ENCODE measurements around the gene PLXNA4. TPM values are rescaled to one million over a fixed set of nuclear protein-coding genes. Genes with fewer than 3 reads are reported as not detected.

The PLXNA4 gene
- total RNA-seq, 4 donors from 2014 or later: 0.49 to 7.1 (median 2.0) TPM

- intact Hi-C loops (cut with DNase I): no loop called here
- Histone ChIP-seq H3K4me3 (no peak overlapping the region), H3K4me1 (peaks cover 0 to 12% (median 0%) of the 10 kb centered on the region in 3 donors), H3K36me3 (no peaks in the 10 kb centered on the region), H3K27me3 (peaks cover 0 to 5% (median 0%) of the 10 kb centered on the region in 4 donors), H3K9me3 (no peaks in the 10 kb centered on the region), H3K27ac (no peak overlapping the region)
- 52 to 60% methylated on average over 16 to 18 of the region's 18 CpGs for WGBS, 2 donors
- DNase-seq: no peak
- TF ChIP-seq CTCF (IDR thresholded peaks at IDR 0.05): no peak
- no peak for TF ChIP-seq POLR2A (IDR thresholded peaks at IDR 0.05)
Observed at GRCh38 chr7:132435016-132435990, 141.0 kb downstream of the PLXNA4 start.

GRCh38 chr7:132434041-132434440 is 142.2 kb downstream of the PLXNA4 start:
- H3K27me3 ChIP-seq: peaks cover 0 to 5% (median 0%) of the 10 kb centered on the region in 4 donors
- no peaks in the 10 kb centered on the region for H3K9me3 ChIP-seq
- no peaks in the 10 kb centered on the region for H3K36me3 ChIP-seq
- H3K27ac ChIP-seq: no peak overlapping the region
- DNase-seq: no peak
- TF ChIP-seq CTCF (IDR thresholded peaks at IDR 0.05): no peak
- no peak for TF ChIP-seq POLR2A (IDR thresholded peaks at IDR 0.05)
- peaks cover 0 to 12% (median 0%) of the 10 kb centered on the region in 3 donors for H3K4me1 ChIP-seq
- WGBS, 2 donors: 89 to 91% methylated on average over 7 of the region's 7 CpGs
- intact Hi-C loops (cut with DNase I): no loop called here
- no peak overlapping the region for H3K4me3 ChIP-seq

DNA sequence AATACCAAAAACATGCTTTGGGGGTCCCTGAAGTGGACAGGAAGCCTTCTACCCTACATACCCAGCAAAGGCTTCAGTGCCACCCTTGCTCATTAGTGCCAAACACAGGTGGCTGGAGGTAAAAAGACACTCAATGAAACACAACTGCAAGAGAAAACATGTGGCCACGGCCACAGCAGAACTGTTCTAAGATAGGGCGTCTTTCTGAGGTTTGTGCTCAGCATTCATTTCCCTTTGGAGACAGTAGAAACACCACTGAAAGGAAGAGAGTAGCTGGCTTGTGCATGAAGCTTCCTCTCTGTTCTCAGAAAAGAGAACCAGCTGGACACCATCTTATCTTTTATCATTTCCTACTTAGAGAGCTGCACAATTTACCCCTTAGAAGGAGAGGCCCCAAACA is 143.0 kb downstream of the PLXNA4 start:
- WGBS, 2 donors: 50 to 66% methylated on average over 2 of the region's 2 CpGs
- no peak overlapping the region for H3K27ac ChIP-seq
- intact Hi-C loops (cut with DNase I): no loop called here
- H3K27me3 ChIP-seq: peaks cover 0 to 5% (median 0%) of the 10 kb centered on the region in 4 donors
- TF ChIP-seq CTCF (IDR thresholded peaks at IDR 0.05): no peak
- no peak overlapping the region for H3K4me3 ChIP-seq
- H3K4me1 ChIP-seq: peaks cover 0 to 12% (median 0%) of the 10 kb centered on the region in 3 donors
- DNase-seq: no peak
- H3K9me3 ChIP-seq: no peaks in the 10 kb centered on the region
- no peaks in the 10 kb centered on the region for H3K36me3 ChIP-seq

GRCh38 chr7:132430861-132431822 is 145.1 kb downstream of the PLXNA4 start:
- Histone ChIP-seq H3K27me3 (peaks cover 0 to 3% (median 0%) of the 10 kb centered on the region in 4 donors), H3K4me3 (no peak overlapping the region), H3K4me1 (peaks cover 0 to 5% (median 0%) of the 10 kb centered on the region in 3 donors), H3K9me3 (no peaks in the 10 kb centered on the region), H3K27ac (no peak overlapping the region), H3K36me3 (no peaks in the 10 kb centered on the region)
- TF ChIP-seq CTCF (IDR thresholded peaks at IDR 0.05): no peak
- WGBS, 2 donors: 56 to 58% methylated on average over 11 to 13 of the region's 13 CpGs
- DNase-seq: no peak
- intact Hi-C loops (cut with DNase I): no loop called here
